Keratinocyte (primary cell): ENCODE data around the gene NKX6-1. TPM values are rescaled to one million over a fixed set of nuclear protein-coding genes. Genes with fewer than 3 reads are reported as not detected.

Source experiments
- DNase-seq: peaks from one replicate; pipeline ENCODE4 v3.0.0-alpha.2; 2011; ENCODE audit warnings: low read depth, missing footprints, low spot score
- FAIRE-seq: peaks from 2 replicates; lab custom pipeline; 2011; peaks lifted over from hg19 to GRCh38; lab: Jason Lieb, UNC
- H2AFZ ChIP-seq: 2 replicates; pipeline ENCODE4 v1.6.0; 2012; ENCODE audit warnings: low read length, control low read depth, inconsistent platforms; ENCODE audit not compliant: control insufficient read depth
- H3K27ac ChIP-seq: 2 replicates; pipeline ENCODE4 v1.5.1; 2011; ENCODE audit warnings: low read length; ENCODE audit not compliant: control insufficient read depth, insufficient read depth
- H3K27me3 ChIP-seq: 3 replicates; pipeline ENCODE4 v1.6.0; 2011; ENCODE audit warnings: low read length; ENCODE audit not compliant: control insufficient read depth, insufficient read depth; ENCODE audit errors: extremely low read depth
- H3K36me3 ChIP-seq, 2 experiments: 2 replicates in 1 of 2; 3 replicates in 1 of 2; pipeline ENCODE4 v1.5.1; 2011; ENCODE audit warnings: low read length in 2 of 2, mild to moderate bottlenecking in 1 of 2; ENCODE audit not compliant: control insufficient read depth in 2 of 2, insufficient read depth in 2 of 2; ENCODE audit errors: extremely low read depth in 1 of 2
- H3K4me1 ChIP-seq: 3 replicates; pipeline ENCODE4 v1.5.1; 2011; ENCODE audit warnings: low read length; ENCODE audit not compliant: control insufficient read depth, insufficient read depth; ENCODE audit errors: extremely low read depth
- H3K4me2 ChIP-seq: 3 replicates; pipeline ENCODE4 v1.6.0; 2011; ENCODE audit warnings: low read depth, low read length; ENCODE audit not compliant: control insufficient read depth, insufficient read depth; ENCODE audit errors: extremely low read depth
- H3K4me3 ChIP-seq, 3 experiments: fragments of 200-600 bp in 1 of 3; sonication (generic) in 1 of 3; 2 replicates in 2 of 3; 3 replicates in 1 of 3; pipeline ENCODE4 v1.5.1; 2011 to 2016; ENCODE audit warnings: low read length in 3 of 3, mild to moderate bottlenecking in 3 of 3, control low read depth in 2 of 3, inconsistent platforms in 1 of 3, low read depth in 1 of 3, mixed read lengths in 1 of 3, mixed run types in 1 of 3, moderate library complexity in 1 of 3; ENCODE audit not compliant: control insufficient read depth in 2 of 3, insufficient read depth in 2 of 3; ENCODE audit errors: extremely low read depth in 1 of 3
- H3K79me2 ChIP-seq: 2 replicates; pipeline ENCODE4 v1.6.0; 2012; ENCODE audit warnings: low read length; ENCODE audit not compliant: control insufficient read depth, insufficient read depth
- H3K9ac ChIP-seq: 3 replicates; pipeline ENCODE4 v1.6.0; 2011; ENCODE audit warnings: low read length; ENCODE audit not compliant: control insufficient read depth, insufficient read depth; ENCODE audit errors: extremely low read depth
- H3K9me1 ChIP-seq: 3 replicates; pipeline ENCODE4 v1.6.0; 2011; ENCODE audit warnings: low read length; ENCODE audit not compliant: control insufficient read depth, insufficient read depth; ENCODE audit errors: extremely low read depth
- H3K9me3 ChIP-seq: 2 replicates; pipeline ENCODE4 v1.5.1; 2012; ENCODE audit warnings: low read depth, low read length; ENCODE audit not compliant: control insufficient read depth
- H4K20me1 ChIP-seq: 3 replicates; pipeline ENCODE4 v1.6.0; 2011; ENCODE audit warnings: low read length; ENCODE audit not compliant: control insufficient read depth, insufficient read depth; ENCODE audit errors: extremely low read depth
- CTCF ChIP-seq, 3 experiments: IDR thresholded peaks in 1 of 3; conservative IDR thresholded peaks in 1 of 3; optimal IDR thresholded peaks in 1 of 3; 2 replicates in 2 of 3; 3 replicates in 1 of 3; pipeline versions ENCODE3 to v1.5.1; 2011; ENCODE audit warnings: low read length in 3 of 3, mild to moderate bottlenecking in 3 of 3, moderate library complexity in 2 of 3, control low read depth in 1 of 3, inconsistent platforms in 1 of 3; ENCODE audit not compliant: insufficient read depth in 2 of 3; ENCODE audit errors: extremely low read depth in 1 of 3
- EZH2 ChIP-seq: IDR thresholded peaks from one replicate; pipeline ENCODE4 v1.6.1; 2012; ENCODE audit warnings: inconsistent platforms, mild to moderate bottlenecking, low read length, moderate library complexity
- dilution Hi-C: fragments of 300-500 bp; cut with MboI; formaldehyde crosslinking; loops from one replicate; pipeline ENCODE4 v1.7.0; 2020; ENCODE audit warnings: low sequenced_read_pairs; ENCODE audit not compliant: extremely low pct_ligation_motif_present
- polyA plus RNA-seq, 5 experiments: library from polyadenylated mRNA; depleted of rRNA in 3 of 5; stranded (reverse) in 3 of 5; stranded (forward) in 1 of 5; unstranded in 1 of 5; fragments of >200 nt; gene quantifications; 1 replicate in 1 of 5; 2 replicates in 3 of 5; 3 replicates in 1 of 5; pipeline versions ENCODE4 v1.2.1 to v1.2.3, GENCODE V29; 2011 to 2012; ENCODE audit warnings: missing spikeins in 2 of 5, low read depth in 1 of 5, low replicate concordance in 1 of 5

Gene NKX6-1
- polyA plus RNA-seq, 1 donor (not counting 4 experiments of a cell fraction or from before 2014, with no cell fraction given) = not detected

DNA sequence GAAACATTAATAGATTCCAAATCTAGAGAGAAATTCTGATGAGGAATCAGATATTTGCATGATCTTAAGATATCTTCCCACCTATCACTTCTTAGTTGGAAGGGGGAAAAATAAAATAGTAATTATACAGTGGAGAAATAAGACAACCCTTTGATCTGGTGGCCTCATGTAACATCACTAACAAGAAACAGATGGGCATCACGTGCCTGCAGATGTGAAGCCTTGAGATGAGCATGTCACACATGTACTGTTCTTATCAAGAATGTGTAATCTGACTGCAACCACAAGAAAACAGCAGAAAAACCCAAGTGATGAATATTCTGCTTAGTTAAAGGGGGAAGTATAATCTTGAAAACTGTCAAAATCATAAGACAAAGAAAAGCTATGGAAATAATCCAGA lies 31.4 kb upstream of the NKX6-1 start:
- no peak for FAIRE-seq
- dilution Hi-C loops = no loop called here

GRCh38 chr4:84529169-84529751 lies 30.2 kb upstream of the NKX6-1 start:
- H2AFZ ChIP-seq = no peak overlapping the region
- no peak overlapping the region for H3K4me2 ChIP-seq
- no peak overlapping the region for H3K9ac ChIP-seq
- H4K20me1 ChIP-seq = no peaks in the 10 kb centered on the region
- no peaks in the 10 kb centered on the region for H3K4me1 ChIP-seq
- H3K9me3 ChIP-seq = no peaks in the 10 kb centered on the region
- DNase-seq (no peak), FAIRE-seq (no peak)
- no peak overlapping the region for H3K27ac ChIP-seq
- H3K9me1 ChIP-seq = no peaks in the 10 kb centered on the region
- no peaks in the 10 kb centered on the region for H3K79me2 ChIP-seq
- H3K36me3 ChIP-seq = no peaks in the 10 kb centered on the region
- no peak overlapping the region for H3K4me3 ChIP-seq
- dilution Hi-C loops = no loop called here
- TF ChIP-seq CTCF (optimal IDR thresholded peaks at IDR 0.05 in 1 of 3, IDR thresholded peaks at IDR 0.05 in 1 of 3, conservative IDR thresholded peaks at IDR 0.05 in 1 of 3; ENCODE audit: extremely low read depth in 1 of 3, insufficient read depth in 2 of 3, low read length in 3 of 3) (peak in 2 of 3 experiments; percentile 37 to 53), EZH2 (no peak)
- H3K27me3 ChIP-seq = no peaks in the 10 kb centered on the region

More for the DNA sequence above, 31.4 kb upstream of the NKX6-1 start:
- DNase-seq = no peak
- Histone ChIP-seq H3K27ac (no peak overlapping the region), H3K36me3 (no peaks in the 10 kb centered on the region), H4K20me1 (no peaks in the 10 kb centered on the region), H2AFZ (no peak overlapping the region), H3K9me3 (no peaks in the 10 kb centered on the region), H3K9ac (no peak overlapping the region), H3K79me2 (no peaks in the 10 kb centered on the region), H3K4me3 (no peak overlapping the region), H3K4me2 (no peak overlapping the region), H3K27me3 (no peaks in the 10 kb centered on the region), H3K9me1 (no peaks in the 10 kb centered on the region), H3K4me1 (no peaks in the 10 kb centered on the region)
- TF ChIP-seq EZH2 = no peak
- no peak for TF ChIP-seq CTCF (optimal IDR thresholded peaks at IDR 0.05 in 1 of 3, IDR thresholded peaks at IDR 0.05 in 1 of 3, conservative IDR thresholded peaks at IDR 0.05 in 1 of 3; ENCODE audit: extremely low read depth in 1 of 3, insufficient read depth in 2 of 3, low read length in 3 of 3)
